ENCODE data around the gene TBC1D1.
"Not testable (repeated sequence)": the region's sequence is repeated elsewhere in the genome, so short reads cannot be mapped to it uniquely, and the experiment has no call there.

TBC1D1 gene

GRCh38 chr4:37968747-37969146, 77.9 kb downstream of the TBC1D1 start:
- no peak for DNase-seq

DNA sequence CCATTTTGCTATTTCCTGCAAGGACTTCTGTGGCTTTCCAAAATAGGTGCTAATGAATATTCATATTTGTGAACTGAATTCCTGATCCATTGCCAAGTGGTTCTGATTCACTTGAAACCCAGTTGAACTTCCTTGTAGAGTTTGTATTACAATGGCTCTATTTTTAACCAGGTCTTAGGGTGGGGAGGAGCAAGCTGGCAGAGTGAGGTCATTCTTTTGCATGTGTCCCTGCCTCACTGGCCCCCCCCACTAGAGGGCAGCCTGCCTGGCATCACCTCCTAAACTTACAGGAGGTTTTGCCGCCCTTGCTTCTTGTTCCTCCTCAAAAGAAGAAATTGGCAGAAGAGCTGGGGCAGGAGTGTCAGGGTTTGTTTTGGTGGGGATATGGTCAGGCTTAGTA, 79.8 kb downstream of the TBC1D1 start:
- no peak for DNase-seq

DNA sequence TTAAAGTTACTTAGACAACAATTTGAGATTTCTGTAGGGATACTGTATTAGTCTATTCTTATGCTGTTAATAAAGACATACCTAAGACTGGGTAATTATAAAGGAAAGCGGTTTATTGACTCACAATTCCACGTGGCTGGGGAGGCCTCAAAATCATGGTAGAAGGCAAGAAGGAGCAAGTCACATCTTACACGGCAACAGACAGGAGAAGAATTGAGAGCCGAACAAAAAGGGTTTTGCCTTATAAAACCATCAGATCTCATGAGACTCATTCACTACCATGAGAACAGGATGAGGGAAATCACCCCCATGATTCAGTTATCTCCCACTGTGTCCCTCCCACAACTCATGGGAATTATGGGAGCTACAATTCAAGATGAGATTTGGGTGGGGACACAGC, 80.3 kb downstream of the TBC1D1 start:
- DNase-seq, result no peak

DNA sequence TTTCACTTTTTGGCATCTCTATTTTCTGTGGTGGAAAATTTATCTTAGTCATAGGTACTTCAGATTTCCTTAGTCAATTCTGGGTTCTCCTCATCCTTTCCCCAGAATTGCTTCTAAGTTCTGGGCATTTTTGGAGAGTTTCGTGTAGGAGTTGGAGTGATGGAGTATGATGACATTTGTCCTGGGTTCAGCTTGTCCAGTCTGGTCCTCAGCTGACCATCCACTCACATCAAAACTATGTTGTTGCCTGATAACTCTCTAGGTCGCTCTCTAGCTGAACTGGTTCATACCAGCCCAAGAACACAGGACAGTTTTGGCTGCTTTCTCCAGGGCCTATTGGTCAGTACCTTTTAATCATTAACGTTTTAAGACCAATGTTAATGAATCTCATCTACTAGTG, 82.6 kb downstream of the TBC1D1 start:
- no peak for DNase-seq

- DNase-seq, result not testable (repeated sequence)
Measured at GRCh38 chr4:37975321-37975822, 84.5 kb downstream of the TBC1D1 start.

- DNase-seq, result no peak
Measured at GRCh38 chr4:37976507-37976906, 85.6 kb downstream of the TBC1D1 start.

- DNase-seq, result peak; percentile 42
Measured at GRCh38 chr4:37976991-37977470, 86.1 kb downstream of the TBC1D1 start.

- no peak for DNase-seq
Measured at GRCh38 chr4:37977471-37978247, 86.8 kb downstream of the TBC1D1 start.

- no peak for DNase-seq
Measured at GRCh38 chr4:37978248-37978924, 87.5 kb downstream of the TBC1D1 start.

DNA sequence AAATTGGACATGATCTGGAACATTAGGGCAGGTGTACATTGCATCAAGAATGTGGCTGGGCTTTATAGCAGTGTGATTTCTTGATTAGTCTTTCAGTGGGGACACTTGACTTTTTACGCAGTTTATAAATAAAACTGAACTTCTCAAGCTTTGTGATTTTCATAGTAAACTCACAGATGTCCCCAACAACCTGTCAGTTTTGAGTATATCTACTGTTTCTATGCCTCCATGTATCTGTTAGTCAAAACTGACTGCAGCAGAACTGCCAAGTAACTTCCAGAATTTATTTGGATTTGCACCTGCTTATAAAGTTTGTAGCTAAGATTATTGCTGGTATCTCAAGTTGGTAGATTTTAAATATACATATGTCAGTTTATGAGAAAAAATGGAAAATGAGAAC, 89.4 kb downstream of the TBC1D1 start:
- DNase-seq, result no peak

DNA sequence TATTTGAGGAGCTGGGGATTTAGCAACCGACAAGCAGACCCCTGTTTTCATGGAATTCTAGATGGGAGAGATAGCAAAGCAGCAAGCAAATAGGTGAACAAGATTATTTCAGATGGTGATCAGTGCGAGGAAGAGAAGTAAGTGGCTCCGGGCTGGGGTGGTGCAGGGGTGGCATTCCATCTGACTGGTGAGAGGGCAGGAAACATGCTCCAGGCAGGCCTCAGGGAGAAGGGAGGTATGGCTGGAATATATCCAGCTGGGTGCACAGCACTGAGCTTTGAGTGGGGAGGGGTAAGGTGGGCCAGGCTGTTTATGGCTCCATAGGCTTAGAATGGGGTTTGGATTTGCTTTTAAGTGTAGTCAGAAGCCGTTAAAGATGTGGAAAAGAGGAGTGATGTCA, 90.5 kb downstream of the TBC1D1 start:
- DNase-seq, result no peak

GRCh38 chr4:37981844-37982720, 91.2 kb downstream of the TBC1D1 start:
- DNase-seq, result peak; percentile 33

- DNase-seq, result no peak
Measured at GRCh38 chr4:37982736-37983135, 91.9 kb downstream of the TBC1D1 start.

DNA sequence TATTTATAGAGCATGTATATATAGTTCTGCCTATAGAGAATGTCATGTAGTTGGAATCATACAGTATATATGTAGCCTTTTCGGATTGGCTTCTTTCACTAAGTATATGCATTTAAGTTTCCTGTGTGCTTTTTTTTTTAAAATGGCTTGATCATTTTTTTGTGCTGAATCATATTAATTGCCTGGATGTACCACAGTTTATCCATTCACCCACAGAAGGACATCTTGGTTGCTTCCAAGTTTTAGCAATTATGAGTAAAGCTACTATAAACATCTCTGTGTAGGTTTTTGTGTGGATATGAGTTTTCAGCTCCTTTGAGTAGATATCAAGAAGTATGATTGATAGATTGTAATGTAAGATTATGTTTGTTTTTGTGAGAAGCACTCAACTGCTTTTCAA, 93.1 kb downstream of the TBC1D1 start:
- no peak for DNase-seq

DNA sequence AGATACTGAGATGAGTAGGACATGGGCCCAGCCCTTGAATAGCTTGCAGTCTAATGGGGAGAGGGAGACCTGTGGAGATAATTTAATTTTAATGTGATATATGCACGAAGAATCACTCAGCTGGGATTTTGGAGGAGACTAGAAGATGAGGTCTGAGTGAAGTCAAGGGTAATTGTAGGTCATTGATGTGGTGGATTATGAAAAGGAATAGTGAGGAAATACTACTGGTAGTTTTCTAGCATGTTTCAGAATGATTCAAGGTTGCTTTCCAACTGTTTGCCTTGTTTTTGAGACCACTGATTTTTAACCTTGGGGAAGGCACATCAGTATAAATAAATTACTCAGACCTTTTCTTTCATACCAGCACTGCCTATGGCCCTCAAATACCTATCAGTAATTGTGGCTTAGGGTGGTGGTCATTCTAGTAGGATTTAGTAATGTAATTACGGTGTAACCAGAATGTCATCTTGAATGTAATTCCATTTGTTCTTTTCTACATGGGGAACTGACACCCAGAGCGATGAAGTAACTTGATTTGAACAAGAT, 94.9 kb downstream of the TBC1D1 start:
- DNase-seq, result no peak

DNA sequence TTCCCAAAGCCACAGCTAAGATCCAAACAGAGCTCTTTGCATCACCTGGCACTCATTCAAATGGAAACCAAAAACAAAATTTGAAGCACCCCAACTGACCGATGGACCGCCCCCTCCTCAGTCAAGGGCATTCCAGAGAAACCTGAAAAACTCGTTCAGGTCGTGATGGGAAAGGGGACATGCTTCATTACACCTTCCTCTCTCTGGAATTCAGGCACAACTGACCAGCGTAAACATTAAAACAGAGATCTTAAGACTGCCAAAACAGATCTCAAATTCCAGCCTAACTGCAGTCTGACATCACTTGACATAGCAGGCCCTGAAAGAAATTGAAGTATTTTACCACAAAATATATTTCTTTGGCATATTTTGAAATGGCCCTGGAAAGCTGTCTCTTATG, 97.8 kb downstream of the TBC1D1 start:
- peak; percentile 24 for DNase-seq

DNA sequence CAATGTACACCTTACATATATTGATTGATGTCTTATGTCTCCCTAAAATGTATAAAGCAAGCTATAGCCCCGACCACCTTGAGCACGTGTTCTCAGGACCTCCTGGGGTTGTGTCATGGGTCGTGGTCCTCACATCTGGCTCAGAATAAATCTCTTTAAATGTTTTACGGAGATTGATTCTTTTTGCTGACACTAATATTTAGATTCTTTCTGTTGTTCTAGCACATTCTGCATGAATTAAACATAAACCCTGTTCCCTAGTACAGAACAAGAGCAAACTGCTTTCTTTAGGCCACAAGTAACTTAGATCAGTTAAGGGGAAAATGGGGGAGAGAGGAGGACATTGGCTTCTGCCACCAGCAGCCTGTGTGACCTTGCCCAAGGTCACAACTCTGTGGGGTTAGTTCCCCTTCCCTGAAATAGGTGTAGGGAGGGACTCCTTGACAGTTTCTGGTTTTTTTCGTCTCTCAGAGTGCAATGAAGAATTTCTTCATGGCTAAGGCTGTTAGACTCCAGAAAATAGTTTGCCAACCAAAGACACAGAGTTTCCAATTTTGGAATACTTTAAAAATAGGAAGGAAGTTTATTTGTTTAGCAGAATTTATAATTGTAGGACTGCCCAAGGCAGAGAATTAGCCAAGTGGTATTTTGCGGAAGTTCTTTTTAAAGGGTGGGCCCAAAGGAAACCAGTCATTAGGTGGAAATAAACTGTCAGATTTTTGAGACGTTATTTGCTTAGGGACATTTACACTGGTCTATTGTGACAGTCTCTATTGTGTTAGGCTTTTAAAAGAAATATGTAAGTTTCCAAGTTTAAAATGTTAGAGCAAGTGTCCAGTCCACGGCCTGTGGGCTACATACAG, 98.7 kb downstream of the TBC1D1 start:
- no peak for DNase-seq

DNA sequence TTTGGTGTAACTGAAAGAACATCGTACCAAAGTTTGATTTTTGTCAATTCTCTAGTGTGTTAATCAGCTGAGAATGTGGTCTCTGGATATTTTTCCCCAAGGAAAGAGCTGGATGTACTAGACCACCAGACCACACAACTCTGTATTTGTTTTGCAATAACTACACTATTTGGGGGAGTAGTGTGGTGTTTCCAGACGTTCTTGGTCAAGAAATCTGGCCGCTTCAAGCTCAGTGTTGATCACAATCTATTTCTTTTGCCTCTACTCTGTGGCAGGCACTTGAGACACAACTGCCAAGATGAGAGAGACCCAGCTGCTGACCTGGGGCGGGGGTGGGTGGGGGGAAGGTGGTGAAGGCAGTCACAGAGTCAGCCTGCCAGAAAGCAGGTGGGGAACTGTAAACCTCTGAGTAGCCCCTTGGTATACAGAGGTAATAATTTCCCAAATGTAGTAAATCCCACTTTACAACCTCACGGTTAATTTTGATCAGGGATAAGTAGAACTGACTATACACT, 99.9 kb downstream of the TBC1D1 start:
- DNase-seq, result no peak

- no peak for DNase-seq
Measured at GRCh38 chr4:37991623-37992410, 100.9 kb downstream of the TBC1D1 start.

DNA sequence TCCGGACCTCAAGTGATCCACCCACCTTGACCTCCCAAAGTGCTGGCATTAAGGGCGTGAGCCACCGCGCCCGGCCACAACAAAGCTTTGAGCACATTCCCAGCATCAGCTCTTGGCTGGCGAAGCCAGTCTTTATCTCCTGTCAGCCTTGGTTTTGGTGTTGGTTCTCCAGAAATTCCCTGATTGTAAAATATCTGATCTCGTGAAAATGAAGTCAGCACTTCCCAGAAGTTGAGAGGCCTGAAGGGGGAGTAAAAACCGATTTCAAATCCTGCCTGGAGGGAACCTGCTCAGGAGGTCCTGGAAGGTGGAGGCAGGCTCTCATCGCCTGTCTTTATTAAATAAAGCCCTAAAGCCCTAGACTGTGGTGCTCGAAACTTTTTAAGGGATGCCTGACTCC, 102.9 kb downstream of the TBC1D1 start:
- DNase-seq, result no peak

- DNase-seq, result no peak
Measured at GRCh38 chr4:37994569-37994968, 103.7 kb downstream of the TBC1D1 start.
